Measurements from ENCODE around the gene STAT3.
"Not testable (repeated sequence)": the region's sequence is repeated elsewhere in the genome, so short reads cannot be mapped to it uniquely, and the experiment has no call there.

Gene STAT3

DNA sequence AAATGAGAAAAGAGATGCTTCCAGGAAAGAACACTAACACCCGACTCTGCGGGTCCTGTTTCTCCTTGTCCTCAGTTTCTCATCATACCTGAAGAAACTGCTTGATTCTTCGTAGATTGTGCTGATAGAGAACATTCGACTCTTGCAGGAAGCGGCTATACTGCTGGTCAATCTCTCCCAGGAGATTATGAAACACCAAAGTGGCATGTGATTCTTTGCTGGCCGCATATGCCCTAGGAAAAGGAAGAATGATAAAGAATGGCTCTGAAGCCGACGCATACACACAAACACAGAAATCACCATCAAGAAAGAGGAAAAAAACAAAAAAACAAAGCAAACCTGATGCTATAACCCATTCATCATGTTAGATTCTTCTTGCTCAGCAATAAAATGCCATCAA is 41.8 kb downstream of the STAT3 start:
- DNase-seq (ENCODE audit: low read depth): no peak

DNA sequence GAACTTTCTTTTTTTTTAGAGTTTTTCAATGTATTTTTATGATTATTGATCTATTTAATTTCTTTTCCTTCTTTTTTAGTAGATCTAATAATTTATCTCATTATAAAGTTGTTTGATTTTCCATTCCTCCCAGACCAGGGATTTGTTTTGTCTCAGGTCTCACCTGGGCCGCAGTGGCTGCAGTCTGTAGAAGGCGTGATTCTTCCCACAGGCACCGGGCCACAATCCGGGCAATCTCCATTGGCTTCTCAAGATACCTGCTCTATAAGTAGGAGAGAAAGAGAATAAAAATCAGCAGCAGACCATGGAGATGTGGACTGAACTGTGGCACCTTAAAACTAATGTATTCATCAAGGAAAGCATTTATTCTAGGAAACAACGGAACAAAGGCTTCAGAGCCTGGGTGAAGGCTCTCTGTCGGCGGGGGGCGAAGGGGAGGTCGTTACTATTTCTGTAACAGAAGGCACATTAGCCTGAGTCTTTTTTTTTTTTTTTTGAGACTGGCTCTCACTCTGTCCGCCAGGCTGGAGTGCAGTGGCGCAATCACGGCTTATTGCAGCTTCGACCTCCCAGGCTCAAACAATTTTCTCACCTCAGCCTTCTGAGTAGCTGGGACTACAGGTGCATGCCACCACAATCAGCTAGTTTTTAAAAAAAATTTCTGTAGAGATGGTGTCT is 42.7 kb downstream of the STAT3 start:
- DNase-seq (ENCODE audit: low read depth): no peak

DNA sequence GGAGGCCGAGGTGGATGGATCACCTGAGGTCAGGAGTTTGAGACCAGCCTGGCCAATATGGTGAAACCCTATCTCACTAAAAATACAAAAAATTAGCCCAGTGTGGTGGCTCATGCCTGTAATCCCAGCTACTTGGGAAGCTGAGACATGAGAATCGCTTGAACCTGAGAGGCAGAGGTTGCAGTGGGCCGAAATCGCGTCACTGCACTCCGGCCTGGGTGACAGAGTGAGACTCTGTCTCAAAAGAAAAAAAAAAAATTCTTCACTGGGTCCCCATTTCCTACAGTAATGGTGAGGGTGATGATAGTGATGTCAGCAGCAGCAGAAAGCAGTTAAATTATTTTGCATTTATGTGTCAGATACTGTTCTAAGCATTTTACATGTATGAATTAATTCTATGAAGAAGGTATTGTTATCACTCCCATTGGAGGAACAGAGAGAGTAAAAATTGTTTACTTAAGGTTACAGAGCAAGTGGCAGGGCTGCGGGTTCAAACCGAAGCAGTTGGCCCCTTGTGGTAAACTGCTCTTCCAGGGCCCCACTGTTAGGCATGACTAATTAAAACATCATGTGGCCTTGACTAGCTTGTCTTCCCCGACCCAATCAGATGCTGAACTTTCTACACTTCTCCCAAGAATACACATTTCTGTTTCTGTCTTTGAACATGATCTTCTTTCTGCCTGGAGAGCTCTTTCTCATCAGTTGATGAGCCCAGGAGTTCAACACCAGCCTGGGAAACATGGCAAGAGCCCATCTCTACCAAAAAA is 45.8 kb downstream of the STAT3 start:
- no peak for DNase-seq (ENCODE audit: low read depth)

DNA sequence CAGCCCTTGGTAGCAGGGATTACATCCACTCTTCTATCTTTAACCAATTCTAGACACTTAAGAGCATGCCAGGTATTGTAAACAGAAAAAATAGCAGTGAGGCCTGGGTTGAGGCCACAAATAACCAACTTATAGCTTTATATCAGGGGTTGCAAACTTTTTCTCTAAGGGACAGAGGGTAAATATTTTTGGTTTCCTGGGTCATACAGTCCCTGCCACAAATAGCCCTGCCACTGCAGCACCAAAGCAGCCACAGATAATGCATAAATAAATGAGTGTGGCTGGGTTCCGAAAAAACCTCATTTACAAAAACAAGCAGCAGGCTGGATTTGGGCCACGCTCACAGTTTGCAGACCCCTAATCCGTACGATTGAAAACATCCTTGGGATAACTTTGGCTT is 46.7 kb downstream of the STAT3 start:
- no peak for DNase-seq (ENCODE audit: low read depth)

DNA sequence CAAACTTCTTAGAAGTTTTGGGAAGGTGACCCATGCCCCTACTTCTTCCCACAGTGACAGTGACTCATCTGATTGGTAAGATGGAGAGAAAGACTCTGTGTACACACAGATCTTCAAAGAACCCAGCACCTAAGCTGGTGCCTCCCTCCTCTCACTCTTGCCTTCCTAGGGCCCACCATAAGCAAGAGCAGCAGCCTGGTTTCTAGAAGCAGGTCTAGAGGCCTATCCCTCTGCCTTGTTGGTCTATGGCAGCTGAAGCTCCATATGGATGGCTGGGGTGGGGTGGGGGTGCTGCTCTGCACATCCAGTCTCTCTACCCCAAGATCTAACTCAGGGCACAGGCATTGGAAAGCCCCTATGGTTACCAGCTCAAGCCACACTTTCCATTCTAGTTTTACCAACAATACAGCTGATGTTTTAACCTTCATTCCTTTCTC is 47.5 kb downstream of the STAT3 start:
- DNase-seq (ENCODE audit: low read depth): no peak

DNA sequence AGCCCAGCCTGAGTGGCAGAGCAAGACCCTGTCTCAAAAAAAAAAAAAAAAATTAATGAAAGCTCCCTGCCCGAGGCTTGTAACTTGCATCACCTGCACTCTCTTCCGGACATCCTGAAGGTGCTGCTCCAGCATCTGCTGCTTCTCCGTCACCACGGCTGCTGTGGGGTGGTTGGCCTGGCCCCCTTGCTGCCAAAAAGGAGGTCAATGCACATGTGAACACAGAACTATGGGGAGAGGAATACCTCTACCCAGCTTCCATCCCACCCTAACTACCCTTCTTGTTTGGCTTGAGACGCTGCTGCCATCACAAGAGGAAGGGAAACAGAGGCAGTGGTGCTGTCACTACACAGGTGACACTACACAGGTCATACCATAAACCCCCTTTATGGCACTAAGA is 49.0 kb downstream of the STAT3 start:
- DNase-seq (ENCODE audit: low read depth): no peak

DNA sequence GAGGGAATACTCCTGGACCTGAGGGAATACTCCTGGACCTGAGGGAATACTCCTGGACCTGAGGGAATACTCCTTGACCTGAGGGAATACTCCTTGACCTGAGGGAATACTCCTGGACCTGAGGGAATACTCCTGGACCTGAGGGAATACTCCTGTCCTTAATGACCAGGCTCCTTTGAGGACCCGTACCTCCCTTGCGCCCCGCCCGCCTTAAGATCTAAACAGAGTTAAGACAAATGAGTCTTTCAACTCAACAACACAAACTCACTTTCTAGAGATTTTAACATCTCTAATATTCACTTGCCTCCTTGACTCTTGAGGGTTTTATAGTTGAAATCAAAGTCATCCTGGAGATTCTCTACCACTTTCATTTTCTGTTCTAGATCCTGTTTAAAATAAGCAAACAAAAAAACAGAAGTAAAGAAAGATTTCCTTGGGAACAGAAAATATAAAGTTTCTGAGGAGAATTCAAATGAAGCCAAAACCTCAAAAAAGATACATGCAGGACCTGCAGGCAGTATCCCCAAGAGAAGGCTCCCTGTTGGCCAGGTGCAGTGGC is 49.7 kb downstream of the STAT3 start:
- no peak for DNase-seq (ENCODE audit: low read depth)

DNA sequence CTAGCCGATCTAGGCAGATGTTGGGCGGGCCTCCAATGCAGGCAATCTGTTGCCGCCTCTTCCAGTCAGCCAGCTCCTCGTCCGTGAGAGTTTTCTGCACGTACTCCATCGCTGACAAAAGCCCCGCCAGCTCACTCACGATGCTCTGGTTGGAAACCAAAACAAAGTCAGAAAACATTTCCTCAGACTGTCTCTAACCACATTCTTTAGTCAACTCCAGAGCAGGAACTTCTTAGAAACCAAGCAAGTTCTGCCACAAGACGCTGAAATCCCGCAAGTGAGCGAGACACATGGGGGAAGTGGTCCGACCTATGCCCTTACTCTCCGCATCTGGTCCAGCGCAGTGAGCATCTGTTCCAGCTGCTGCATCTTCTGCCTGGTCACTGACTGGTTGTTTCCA is 50.8 kb downstream of the STAT3 start:
- DNase-seq (ENCODE audit: low read depth): peak; percentile 98

DNA sequence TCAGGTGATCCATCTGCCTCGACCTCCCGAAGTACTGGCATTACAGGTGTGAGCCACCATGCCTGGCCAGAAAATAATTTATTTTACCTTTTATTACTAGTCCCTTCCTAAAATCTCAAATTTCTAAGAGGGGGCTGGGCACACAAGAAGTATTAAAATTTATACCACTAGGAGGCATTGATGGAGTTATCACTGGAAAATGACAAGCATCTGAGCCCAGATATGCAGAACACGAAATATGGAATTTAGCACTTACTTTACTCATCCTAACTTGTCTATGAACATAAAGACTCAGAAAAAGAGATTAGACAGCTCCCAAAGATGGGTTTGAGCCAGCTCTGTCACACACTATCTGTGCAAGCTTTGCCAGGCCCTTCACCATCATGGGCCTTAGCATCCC is 53.6 kb downstream of the STAT3 start:
- no peak for DNase-seq (ENCODE audit: low read depth)

DNA sequence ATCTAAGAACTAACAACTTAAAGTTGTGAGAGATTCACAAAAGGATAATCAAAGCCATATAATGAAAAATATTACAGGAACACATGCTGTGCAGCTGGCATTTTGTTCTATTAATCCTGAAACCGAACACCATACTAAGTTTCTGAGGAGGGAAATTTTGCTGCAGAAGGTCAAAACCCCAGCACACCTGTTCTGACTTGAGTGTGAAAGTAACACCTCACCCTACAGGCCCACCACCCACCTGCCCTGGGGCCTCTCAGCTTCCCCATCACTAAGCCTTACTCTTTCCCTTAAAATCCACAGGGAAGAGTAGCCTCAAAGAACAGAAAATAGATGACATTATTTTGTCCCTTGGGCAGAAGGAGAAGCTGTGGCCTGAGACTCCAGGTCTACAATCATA is 55.2 kb downstream of the STAT3 start:
- no peak for DNase-seq (ENCODE audit: low read depth)

DNA sequence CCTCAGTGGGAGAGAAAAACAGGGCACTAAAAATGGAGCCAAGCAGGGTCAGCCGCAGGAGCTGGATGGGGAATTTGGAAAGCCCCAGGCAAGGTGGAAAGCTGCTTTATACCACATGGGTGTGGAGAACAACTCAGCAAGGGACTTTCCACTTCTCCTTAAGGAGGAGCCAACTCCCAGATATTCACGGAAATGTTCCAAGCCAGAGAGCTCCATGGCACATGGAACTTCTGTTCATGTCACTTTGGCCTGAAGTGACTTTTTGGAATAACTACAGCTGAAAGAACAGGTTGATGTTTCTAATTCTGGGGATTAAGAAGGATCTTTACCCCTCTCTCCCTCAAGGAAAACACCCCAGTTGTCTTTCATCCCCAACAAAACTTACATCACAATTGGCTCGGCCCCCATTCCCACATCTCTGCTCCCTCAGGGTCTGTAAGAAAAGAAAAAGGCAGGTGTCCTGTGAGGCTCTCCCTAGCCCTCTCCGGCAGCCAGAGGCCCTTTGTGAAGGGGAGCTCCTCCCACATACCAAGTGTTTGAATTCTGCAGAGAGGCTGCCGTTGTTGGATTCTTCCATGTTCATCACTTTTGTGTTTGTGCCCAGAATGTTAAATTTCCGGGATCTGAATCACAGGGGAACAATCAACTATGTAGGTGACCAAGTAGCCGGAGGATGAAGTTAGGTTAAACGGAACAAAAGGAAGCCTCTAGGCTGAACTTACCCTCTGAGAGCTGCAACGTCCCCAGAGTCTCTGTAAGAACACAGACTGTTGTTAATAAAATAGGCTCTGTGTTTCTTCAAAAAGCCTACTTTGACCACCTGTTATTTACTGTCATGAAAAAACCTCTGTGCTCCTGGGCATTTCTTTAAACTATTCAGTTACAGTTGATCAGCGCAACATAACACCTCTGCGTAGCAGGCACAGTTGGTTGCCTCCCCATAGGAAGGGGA is 58.9 kb downstream of the STAT3 start:
- peak; percentile 60 for DNase-seq (ENCODE audit: low read depth)

DNA sequence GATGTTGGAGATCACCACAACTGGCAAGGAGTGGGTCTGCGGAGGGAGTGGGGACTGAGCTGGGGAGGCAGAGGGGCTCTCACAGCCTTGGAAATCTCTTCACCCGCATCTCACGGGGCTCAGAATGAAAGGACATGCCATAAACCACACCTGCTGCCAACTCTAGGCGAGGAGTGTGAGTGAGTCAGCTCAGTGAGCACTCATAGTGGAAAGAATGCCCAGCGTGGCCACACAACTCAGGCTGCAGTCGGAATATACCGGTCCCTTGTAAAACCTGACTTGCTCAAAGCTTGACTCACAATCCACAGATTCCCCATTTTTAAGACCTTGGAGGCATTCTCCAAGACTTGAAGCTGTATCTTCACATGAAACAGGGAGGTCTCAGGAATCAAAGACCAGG is 63.2 kb downstream of the STAT3 start:
- peak; percentile 77 for DNase-seq (ENCODE audit: low read depth)

DNA sequence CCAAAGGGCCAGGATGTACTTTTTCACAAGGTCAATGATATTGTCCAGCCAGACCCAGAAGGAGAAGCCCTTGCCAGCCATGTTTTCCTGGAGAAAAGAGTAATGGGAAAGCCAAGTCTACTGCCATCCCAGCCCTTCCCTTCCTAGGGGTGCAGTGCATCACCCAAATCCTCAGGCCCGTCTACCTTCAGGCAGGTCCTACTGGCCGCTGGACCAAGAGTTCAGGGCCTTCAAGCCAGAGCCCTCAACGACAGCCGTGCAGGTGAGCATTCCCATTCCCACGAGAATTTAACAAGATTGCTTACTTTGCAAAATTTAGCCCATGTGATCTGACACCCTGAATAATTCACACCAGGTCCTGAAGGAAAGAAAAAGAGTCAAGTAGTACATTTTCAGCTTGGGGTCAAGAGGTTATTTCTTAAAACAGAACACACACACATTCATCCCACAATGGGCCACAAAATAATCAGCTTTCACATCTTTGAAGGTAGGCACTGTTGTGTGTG is 64.9 kb downstream of the STAT3 start:
- no peak for DNase-seq (ENCODE audit: low read depth)

DNA sequence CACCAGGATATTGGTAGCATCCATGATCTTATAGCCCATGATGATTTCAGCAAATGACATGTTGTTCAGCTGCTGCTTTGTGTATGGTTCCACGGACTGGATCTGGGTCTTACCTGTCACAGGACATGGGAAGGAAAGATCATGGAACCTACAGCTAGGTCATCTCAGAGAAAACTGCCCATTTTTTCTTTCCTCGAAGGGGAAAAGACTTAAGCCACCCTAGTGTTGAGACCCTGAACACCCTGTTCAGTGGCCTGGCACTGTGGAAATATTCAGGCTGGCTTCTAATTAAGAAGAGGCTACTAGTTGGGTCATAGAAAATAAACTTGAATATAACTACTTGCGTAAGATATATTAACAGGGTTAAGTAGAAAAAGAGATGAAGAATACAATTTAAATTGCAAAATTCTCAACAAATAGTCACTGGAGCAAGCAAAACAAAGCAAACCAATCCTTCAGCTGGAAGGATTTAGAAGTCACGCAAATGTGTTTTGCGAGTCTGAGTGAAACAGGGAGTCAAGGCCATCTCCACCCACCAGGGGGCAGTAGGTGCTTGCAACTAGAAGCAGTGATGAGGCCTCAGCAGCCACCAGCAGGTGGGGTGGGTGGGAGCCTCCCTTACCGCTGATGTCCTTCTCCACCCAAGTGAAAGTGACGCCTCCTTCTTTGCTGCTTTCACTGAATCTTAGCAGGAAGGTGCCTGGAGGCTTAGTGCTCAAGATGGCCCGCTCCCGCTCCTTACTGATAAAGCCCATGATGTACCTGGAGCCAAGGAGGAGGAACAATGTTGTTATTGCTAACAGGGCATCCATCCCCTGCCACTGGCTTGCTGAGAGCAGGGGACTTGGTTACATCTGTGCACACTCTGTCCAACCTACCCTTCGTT is 65.6 kb downstream of the STAT3 start:
- DNase-seq (ENCODE audit: low read depth): peak; percentile 74

DNA sequence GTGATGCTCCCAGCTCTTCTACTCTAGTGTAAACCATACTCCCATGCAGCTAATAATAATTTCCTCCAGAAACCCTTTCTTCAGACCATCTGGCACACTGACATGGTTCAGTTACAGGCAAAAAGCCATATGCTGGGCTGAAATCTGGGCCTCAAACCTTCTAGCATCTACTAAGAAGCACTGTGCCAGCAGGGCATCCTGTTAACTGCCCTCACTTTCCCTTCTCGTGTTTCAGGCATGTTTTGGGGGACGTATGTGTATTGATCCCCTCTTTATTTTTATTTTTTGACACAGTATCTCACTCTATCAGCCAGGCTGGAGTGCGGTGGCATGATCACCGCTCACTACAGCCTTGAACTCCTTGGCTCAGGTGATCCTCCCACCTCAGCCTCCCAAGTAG is 66.7 kb downstream of the STAT3 start:
- DNase-seq (ENCODE audit: low read depth): no peak

DNA sequence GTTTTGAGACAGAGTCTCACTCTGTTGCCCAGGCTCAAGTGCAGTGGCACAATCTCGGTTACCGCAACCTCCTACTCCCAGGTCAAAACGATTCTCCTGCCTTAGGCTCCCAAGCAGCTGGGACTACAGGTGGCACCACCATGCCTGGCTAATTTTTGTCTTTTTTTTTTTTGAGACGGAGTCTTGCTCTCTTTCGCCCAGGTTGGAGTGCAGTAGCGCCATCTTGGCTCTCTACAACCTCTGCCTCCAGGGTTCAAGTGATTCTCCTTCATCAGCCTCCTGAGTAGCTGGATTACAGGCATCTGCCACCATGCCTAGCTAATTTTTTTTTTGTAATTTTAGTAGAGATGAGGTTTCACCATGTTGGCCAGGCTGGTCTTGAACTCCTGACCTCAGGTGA is 70.3 kb downstream of the STAT3 start:
- DNase-seq (ENCODE audit: low read depth): not testable (repeated sequence)

DNA sequence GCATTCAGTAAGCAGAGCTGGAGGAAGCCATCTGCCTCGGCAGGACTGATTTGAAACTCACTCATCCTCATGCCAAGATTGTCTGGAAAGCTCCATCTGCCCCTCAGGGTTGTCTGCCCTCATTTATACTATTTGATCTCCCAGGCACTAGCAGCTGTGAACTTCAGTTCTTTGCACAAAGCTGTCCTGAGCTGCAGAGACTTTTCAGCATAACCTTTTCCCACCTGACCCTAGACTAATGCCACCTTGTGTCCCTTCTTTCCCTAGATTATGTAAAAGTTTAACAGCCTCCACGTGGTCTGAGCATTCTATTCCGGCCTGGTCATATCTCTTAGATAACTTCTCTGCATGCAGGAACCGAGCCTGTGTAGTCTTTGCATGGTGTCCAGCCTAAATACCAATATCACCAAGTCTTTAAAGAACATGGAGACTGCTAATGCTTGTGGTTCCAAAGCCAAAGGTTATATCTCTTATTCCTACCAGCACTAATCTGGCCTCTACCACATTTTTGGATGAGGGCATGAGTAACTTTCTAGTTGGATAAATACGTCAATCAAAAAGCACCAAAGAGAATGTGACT is 70.9 kb downstream of the STAT3 start:
- DNase-seq (ENCODE audit: low read depth): no peak

DNA sequence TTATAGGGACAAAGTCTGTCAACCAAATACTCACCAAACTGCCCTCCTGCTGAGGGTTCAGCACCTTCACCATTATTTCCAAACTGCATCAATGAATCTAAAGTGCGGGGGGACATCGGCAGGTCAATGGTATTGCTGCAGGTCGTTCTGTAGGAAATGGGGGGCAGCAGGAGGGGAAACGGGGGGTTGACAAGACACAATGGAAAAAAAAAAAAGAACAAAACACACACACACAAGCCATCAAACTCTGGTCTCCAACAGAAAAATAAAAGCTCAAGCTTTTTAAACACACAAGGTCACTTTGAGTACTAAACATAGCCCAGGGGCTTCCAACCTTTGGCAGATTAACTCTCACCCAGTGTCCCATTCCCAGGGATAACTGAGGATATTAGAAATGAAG is 71.5 kb downstream of the STAT3 start:
- no peak for DNase-seq (ENCODE audit: low read depth)

DNA sequence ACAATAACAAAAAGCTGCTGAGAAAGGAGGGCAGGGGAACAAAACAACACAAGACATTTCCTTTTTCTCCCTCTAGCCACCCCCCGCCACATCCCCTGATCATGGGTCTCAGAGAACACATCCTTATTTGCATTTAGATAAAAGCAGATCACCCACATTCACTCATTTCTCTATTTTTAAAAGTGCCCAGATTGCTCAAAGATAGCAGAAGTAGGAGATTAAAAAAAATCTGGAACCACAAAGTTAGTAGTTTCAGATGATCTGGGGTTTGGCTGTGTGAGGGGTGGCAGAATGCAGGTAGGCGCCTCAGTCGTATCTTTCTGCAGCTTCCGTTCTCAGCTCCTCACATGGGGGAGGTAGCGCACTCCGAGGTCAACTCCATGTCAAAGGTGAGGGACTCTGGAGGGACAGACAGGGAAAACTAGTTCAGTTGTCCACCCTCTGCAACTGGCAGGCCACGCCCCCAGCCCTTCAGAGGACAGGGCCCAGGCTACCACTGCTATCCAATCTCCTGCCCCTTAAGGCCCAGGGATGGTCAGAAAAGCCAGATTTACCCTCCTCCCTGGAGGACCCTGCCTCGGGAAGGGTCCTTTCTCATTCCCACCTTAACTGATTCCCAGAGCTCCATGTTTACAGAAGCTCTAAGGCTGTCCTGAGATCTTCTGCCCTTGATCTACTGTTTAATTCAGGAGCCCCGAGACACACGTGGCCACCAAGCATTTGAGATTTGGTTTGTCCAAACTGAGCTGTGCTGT is 72.7 kb downstream of the STAT3 start:
- DNase-seq (ENCODE audit: low read depth): no peak
